ENCODE data around the gene CCNQ.

The CCNQ gene

DNA sequence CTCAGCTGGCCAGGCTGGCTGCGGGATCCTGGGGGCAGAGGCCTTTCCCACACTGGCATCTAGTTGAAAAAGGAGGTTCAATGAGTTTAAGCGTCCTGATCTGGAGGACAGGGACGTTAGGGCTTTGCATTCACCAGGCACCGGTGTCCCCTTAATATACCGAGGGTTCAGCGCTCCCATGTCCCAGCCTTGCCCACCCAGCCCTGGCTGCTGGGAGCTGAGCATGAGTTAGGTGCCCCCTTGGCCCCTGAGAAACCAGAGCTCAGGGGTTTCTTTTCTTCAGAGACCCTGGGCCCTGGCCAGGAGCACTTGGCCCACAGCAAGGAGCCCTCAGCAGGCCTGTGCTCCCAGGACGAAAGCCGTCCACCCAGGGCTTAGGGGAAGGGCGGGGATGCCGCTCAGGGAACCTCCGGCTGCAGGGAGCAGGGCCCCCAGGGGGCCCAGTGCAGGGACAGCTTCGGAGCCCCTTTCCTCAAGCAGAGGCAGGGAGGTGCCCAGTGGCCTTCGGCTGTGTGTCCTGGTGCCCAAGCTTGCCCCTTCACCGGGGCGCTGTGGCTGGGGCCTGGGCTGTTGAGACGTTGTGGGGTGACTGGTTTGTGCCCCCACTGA lies 27.2 kb upstream of the CCNQ start:
- no peak overlapping the region for H3K4me3 ChIP-seq (ENCODE audit: low read depth, low read length)
- TF ChIP-seq TSHZ1 (tag by site-specific recombination; IDR thresholded peaks at IDR 0.05; ENCODE audit: borderline replicate concordance) (no peak), ZIC2 (tag by site-specific recombination; IDR thresholded peaks at IDR 0.05) (peak; percentile 15; the same call in 1 of the 2 replicates)
- H3K27ac ChIP-seq (ENCODE audit: extremely low read depth, low read depth, low read length) = no peak overlapping the region
- no peaks in the 10 kb centered on the region for H3K36me3 ChIP-seq (ENCODE audit: control insufficient read depth in 2 of 2, insufficient read depth in 1 of 2, low read length in 2 of 2)
- ChIA-PET POLR2A (no interaction called here), CTCF (interaction anchor here (1.1 kb wide), 2 partner anchors 10 to 71 kb away, joined by 3 to 8 read pairs; no protein-coding TSS in a partner anchor)
- no peaks in the 10 kb centered on the region for H3K4me1 ChIP-seq (ENCODE audit: control insufficient read depth, insufficient read depth, low read length)
- H3K9me3 ChIP-seq (ENCODE audit: control insufficient read depth, insufficient read depth, low read depth, low read length) = no peaks in the 10 kb centered on the region

GRCh38 chrX:153625271-153626024 lies 26.5 kb upstream of the CCNQ start:
- ChIA-PET POLR2A (no interaction called here), CTCF (interaction anchor here (1.1 kb wide), 2 partner anchors 10 to 71 kb away, joined by 3 to 8 read pairs; no protein-coding TSS in a partner anchor)
- H3K27ac ChIP-seq (ENCODE audit: extremely low read depth, low read depth, low read length) = no peak overlapping the region
- 0 out of 2 replicates have a peak, but pooled peaks have one; percentile 18 for TF ChIP-seq GLIS2 (tag by site-specific recombination; IDR thresholded peaks at IDR 0.05)
- TF ChIP-seq ZNF701 (tag by site-specific recombination; IDR thresholded peaks at IDR 0.05) = no peak
- TF ChIP-seq ZIC2 (tag by site-specific recombination; IDR thresholded peaks at IDR 0.05) = peak; percentile 30
- TF ChIP-seq ZNF501 (tag by site-specific recombination; IDR thresholded peaks at IDR 0.05) = no peak
- TF ChIP-seq MYNN (tag by site-specific recombination; IDR thresholded peaks at IDR 0.05; ENCODE audit: borderline replicate concordance) = no peak
- TF ChIP-seq ZNF302 (tag by site-specific recombination; IDR thresholded peaks at IDR 0.05; ENCODE audit: low read depth) = no peak
- no peak for TF ChIP-seq ZNF530 (tag by site-specific recombination; IDR thresholded peaks at IDR 0.05; ENCODE audit: low read depth)
- H3K9me3 ChIP-seq (ENCODE audit: control insufficient read depth, insufficient read depth, low read depth, low read length) = no peaks in the 10 kb centered on the region
- H3K36me3 ChIP-seq (ENCODE audit: control insufficient read depth in 2 of 2, insufficient read depth in 1 of 2, low read length in 2 of 2) = no peaks in the 10 kb centered on the region
- H3K4me3 ChIP-seq (ENCODE audit: low read depth, low read length) = no peak overlapping the region
- no peaks in the 10 kb centered on the region for H3K4me1 ChIP-seq (ENCODE audit: control insufficient read depth, insufficient read depth, low read length)

- Histone ChIP-seq H3K4me3 (ENCODE audit: low read depth, low read length) (no peak overlapping the region), H3K4me1 (ENCODE audit: control insufficient read depth, insufficient read depth, low read length) (no peaks in the 10 kb centered on the region), H3K9me3 (ENCODE audit: control insufficient read depth, insufficient read depth, low read depth, low read length) (no peaks in the 10 kb centered on the region), H3K36me3 (ENCODE audit: control insufficient read depth in 2 of 2, insufficient read depth in 1 of 2, low read length in 2 of 2) (no peaks in the 10 kb centered on the region), H3K27ac (ENCODE audit: extremely low read depth, low read depth, low read length) (no peak overlapping the region)
- CTCF ChIA-PET = no interaction called here
- POLR2A ChIA-PET = interaction anchor here (0.6 kb wide), 1 partner anchor 367 kb away, joined by 4 read pairs; no protein-coding TSS in a partner anchor
- TF ChIP-seq, protein P1, sequence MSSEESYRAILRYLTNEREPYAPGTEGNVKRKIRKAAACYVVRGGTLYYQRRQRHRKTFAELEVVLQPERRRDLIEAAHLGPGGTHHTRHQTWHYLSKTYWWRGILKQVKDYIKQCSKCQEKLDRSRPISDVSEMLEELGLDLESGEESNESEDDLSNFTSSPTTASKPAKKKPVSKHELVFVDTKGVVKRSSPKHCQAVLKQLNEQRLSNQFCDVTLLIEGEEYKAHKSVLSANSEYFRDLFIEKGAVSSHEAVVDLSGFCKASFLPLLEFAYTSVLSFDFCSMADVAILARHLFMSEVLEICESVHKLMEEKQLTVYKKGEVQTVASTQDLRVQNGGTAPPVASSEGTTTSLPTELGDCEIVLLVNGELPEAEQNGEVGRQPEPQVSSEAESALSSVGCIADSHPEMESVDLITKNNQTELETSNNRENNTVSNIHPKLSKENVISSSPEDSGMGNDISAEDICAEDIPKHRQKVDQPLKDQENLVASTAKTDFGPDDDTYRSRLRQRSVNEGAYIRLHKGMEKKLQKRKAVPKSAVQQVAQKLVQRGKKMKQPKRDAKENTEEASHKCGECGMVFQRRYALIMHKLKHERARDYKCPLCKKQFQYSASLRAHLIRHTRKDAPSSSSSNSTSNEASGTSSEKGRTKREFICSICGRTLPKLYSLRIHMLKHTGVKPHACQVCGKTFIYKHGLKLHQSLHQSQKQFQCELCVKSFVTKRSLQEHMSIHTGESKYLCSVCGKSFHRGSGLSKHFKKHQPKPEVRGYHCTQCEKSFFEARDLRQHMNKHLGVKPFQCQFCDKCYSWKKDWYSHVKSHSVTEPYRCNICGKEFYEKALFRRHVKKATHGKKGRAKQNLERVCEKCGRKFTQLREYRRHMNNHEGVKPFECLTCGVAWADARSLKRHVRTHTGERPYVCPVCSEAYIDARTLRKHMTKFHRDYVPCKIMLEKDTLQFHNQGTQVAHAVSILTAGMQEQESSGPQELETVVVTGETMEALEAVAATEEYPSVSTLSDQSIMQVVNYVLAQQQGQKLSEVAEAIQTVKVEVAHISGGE (tag by site-specific recombination; conservative IDR thresholded peaks at IDR 0.05; ENCODE audit: low read depth) = no peak
- no peak for TF ChIP-seq ZNF529 (tag by site-specific recombination; IDR thresholded peaks at IDR 0.05; ENCODE audit: insufficient replicate concordance)
- TF ChIP-seq, protein P2, sequence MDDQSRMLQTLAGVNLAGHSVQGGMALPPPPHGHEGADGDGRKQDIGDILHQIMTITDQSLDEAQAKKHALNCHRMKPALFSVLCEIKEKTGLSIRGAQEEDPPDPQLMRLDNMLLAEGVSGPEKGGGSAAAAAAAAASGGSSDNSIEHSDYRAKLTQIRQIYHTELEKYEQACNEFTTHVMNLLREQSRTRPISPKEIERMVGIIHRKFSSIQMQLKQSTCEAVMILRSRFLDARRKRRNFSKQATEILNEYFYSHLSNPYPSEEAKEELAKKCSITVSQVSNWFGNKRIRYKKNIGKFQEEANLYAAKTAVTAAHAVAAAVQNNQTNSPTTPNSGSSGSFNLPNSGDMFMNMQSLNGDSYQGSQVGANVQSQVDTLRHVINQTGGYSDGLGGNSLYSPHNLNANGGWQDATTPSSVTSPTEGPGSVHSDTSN (CRISPR knock-in tag; IDR thresholded peaks at IDR 0.05) = no peak
- no peak for TF ChIP-seq ZNF155 (tag by site-specific recombination; IDR thresholded peaks at IDR 0.05)
- no peak for TF ChIP-seq HOXC10 (CRISPR knock-in tag; IDR thresholded peaks at IDR 0.05)
- TF ChIP-seq OSR2 (tag by site-specific recombination; IDR thresholded peaks at IDR 0.05) = no peak
- no peak for TF ChIP-seq ZNF560 (tag by site-specific recombination; IDR thresholded peaks at IDR 0.05; ENCODE audit: borderline replicate concordance)
- no peak for TF ChIP-seq ZNF623 (tag by site-specific recombination; IDR thresholded peaks at IDR 0.05)
- no peak for TF ChIP-seq ZIC2 (tag by site-specific recombination; IDR thresholded peaks at IDR 0.05)
- no peak for TF ChIP-seq ZBTB48 (tag by site-specific recombination; IDR thresholded peaks at IDR 0.05)
- no peak for TF ChIP-seq WT1 (tag by site-specific recombination; IDR thresholded peaks at IDR 0.05)
- no peak for TF ChIP-seq ZFP69B (tag by site-specific recombination; IDR thresholded peaks at IDR 0.05)
- no peak for TF ChIP-seq ZNF19 (tag by site-specific recombination; IDR thresholded peaks at IDR 0.05; ENCODE audit: low read depth)
These were observed 25.5 kb upstream of the CCNQ start for GRCh38 chrX:153624196-153625091.
